ENCODE results near the gene CRYBA4.

CRYBA4 gene

DNA sequence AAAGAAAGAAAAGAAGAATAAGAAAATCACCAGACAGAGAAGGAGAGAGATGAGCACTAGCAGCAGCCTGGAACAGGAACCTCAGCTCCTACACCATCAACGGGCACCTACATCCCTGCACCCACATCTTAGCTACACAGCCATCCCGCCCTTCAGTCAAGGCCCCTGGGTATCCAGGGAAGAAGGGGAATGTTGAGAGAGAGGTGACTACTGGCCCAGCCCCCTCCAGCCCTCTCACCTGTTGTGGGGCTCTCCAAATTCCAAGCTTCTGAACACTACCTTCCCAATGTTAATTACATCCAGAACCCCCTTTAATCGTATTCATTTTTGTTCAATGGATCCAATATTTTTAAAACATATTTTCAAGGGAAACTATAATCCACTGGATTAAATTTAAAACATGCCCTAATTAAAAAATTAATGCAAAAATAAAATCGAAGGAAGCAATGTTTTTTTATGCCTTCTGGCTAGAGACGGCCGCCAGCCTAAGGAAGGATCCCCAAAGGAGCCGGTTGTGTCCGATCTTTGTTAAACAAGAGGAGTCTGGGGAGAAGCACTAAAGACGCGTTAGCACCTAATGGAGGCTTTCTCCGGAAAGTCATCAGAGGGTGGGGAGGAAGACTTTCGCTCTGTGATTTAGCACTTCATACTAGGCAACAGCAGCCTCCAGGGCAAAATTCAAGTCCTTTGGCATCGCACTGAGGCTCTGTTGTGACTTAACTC is 41.4 kb upstream of the CRYBA4 start:
- DNase-seq (ENCODE audit: low spot score) = no peak
- no peak for TF ChIP-seq CTCF (IDR thresholded peaks at IDR 0.05; ENCODE audit: extremely low read depth, missing control alignments)

- no peak for DNase-seq (ENCODE audit: low spot score)
Observed at GRCh38 chr22:26581026-26581425, 40.7 kb upstream of the CRYBA4 start.

GRCh38 chr22:26581633-26582168 is 40.1 kb upstream of the CRYBA4 start:
- DNase-seq (ENCODE audit: low spot score) = no peak
- no peak for TF ChIP-seq CTCF (IDR thresholded peaks at IDR 0.05; ENCODE audit: extremely low read depth, missing control alignments)

More at GRCh38 chr22:26581026-26581425, 40.7 kb upstream of the CRYBA4 start:
- TF ChIP-seq CTCF (IDR thresholded peaks at IDR 0.05; ENCODE audit: extremely low read depth, missing control alignments) = no peak

GRCh38 chr22:26584010-26584409 is 37.8 kb upstream of the CRYBA4 start:
- DNase-seq (ENCODE audit: low spot score) = no peak
- no peak for TF ChIP-seq CTCF (IDR thresholded peaks at IDR 0.05; ENCODE audit: extremely low read depth, missing control alignments)

- DNase-seq (ENCODE audit: low spot score) = no peak
- no peak for TF ChIP-seq CTCF (IDR thresholded peaks at IDR 0.05; ENCODE audit: extremely low read depth, missing control alignments)
Observed at GRCh38 chr22:26585104-26585790, 36.5 kb upstream of the CRYBA4 start.

GRCh38 chr22:26586556-26587325 is 35.0 kb upstream of the CRYBA4 start:
- no peak for TF ChIP-seq CTCF (IDR thresholded peaks at IDR 0.05; ENCODE audit: extremely low read depth, missing control alignments)
- DNase-seq (ENCODE audit: low spot score) = no peak

Data from GM20000 (cell line).